Smooth muscle cell (in vitro differentiated cells): ENCODE data around the gene GMPR2. TPM values are rescaled to one million over a fixed set of nuclear protein-coding genes. Genes with fewer than 3 reads are reported as not detected.

Experiments used
- DNase-seq: peaks from one replicate; lab custom pipeline; 2025; ENCODE audit not compliant: unreplicated experiment; lab: John Stamatoyannopoulos, UW
- H2AFZ ChIP-seq: fragments of 200-600 bp; sonication (generic); 2 replicates; pipeline ENCODE4 v1.6.0; 2016; ENCODE audit warnings: antibody characterized with exemption, low read depth, mild to moderate bottlenecking
- H3F3A ChIP-seq: fragments of 200-600 bp; sonication (generic); 2 replicates; pipeline ENCODE4 v1.6.0; 2017; ENCODE audit warnings: antibody characterized with exemption, low read depth
- H3K27ac ChIP-seq: fragments of 200-600 bp; sonication (generic); 2 replicates; pipeline ENCODE4 v1.5.1; 2016; ENCODE audit warnings: low read depth, mild to moderate bottlenecking
- H3K27me3 ChIP-seq: fragments of 200-600 bp; sonication (generic); 2 replicates; pipeline ENCODE4 v1.6.1; 2016; ENCODE audit warnings: low read depth, mild to moderate bottlenecking
- H3K36me3 ChIP-seq: fragments of 200-600 bp; sonication (generic); 2 replicates; pipeline ENCODE4 v1.5.1; 2016; ENCODE audit warnings: low read depth
- H3K4me1 ChIP-seq: fragments of 200-600 bp; sonication (generic); 2 replicates; pipeline ENCODE4 v1.5.1; 2016; ENCODE audit warnings: low read depth
- H3K4me2 ChIP-seq: fragments of 200-600 bp; sonication (generic); 2 replicates; pipeline ENCODE4 v1.6.0; 2016; ENCODE audit warnings: mild to moderate bottlenecking
- H3K4me3 ChIP-seq: fragments of 200-600 bp; sonication (generic); 2 replicates; pipeline ENCODE4 v1.5.1; 2016; ENCODE audit warnings: mild to moderate bottlenecking
- H3K79me2 ChIP-seq: fragments of 200-600 bp; sonication (generic); 2 replicates; pipeline ENCODE4 v1.6.0; 2016; ENCODE audit warnings: low read depth, mild to moderate bottlenecking
- H3K9ac ChIP-seq: fragments of 200-600 bp; sonication (generic); 2 replicates; pipeline ENCODE4 v1.6.0; 2016; ENCODE audit warnings: low read depth
- H3K9me3 ChIP-seq: fragments of 200-600 bp; sonication (generic); replicated peaks from 2 replicates; pipeline ENCODE4 v1.5.1; 2016; ENCODE audit warnings: low read depth
- H4K20me1 ChIP-seq: fragments of 200-600 bp; sonication (generic); 2 replicates; pipeline ENCODE4 v1.6.0; 2016; ENCODE audit warnings: low read depth
- CTCF ChIP-seq: fragments of 200-600 bp; sonication (generic); IDR thresholded peaks from 2 replicates; pipeline ENCODE4 v1.5.1; 2017; ENCODE audit warnings: borderline replicate concordance, mild to moderate bottlenecking, antibody characterized with exemption; ENCODE audit not compliant: insufficient read depth, poor library complexity, severe bottlenecking
- WGBS: methylation state at CpG from one replicate; pipeline ENCODE4 v1.1.7; 2016; ENCODE audit warnings: low lambda C conversion rate; 5-methylcytosine and 5-hydroxymethylcytosine counted together
- polyA plus RNA-seq: library from polyadenylated mRNA; unstranded; fragments of >200 nt; fragmentation: Nextera tagmentation; extraction: Ambion mirVana; gene quantifications from 2 replicates; pipeline ENCODE4 v1.2.1, GENCODE V29; 2016
- total RNA-seq: library from RNA; depleted of rRNA; stranded (reverse); fragments of >200 nt; gene quantifications from 2 replicates; pipeline ENCODE4 v1.2.3, GENCODE V29; 2014

GMPR2 gene
- total and polyA plus RNA-seq, 2 experiments from 2014 or later = 43.4 to 65.0 TPM

GRCh38 chr14:24247422-24247821, 14.7 kb downstream of the GMPR2 start:
- Histone ChIP-seq H4K20me1 (no peaks in the 10 kb centered on the region), H3K79me2 (no peaks in the 10 kb centered on the region), H3K27ac (no peak overlapping the region), H3K9me3 (no peaks in the 10 kb centered on the region), H3K27me3 (no peaks in the 10 kb centered on the region), H3K4me3 (no peak overlapping the region), H3K4me2 (no peak overlapping the region), H3F3A (no peaks in the 10 kb centered on the region), H3K4me1 (peaks cover 4% of the 10 kb centered on the region), H3K9ac (no peak overlapping the region), H2AFZ (no peak overlapping the region), H3K36me3 (no peaks in the 10 kb centered on the region)
- no peak for DNase-seq
- WGBS = 87% methylated on average over 7 of the region's 7 CpGs
- TF ChIP-seq CTCF = no peak

GRCh38 chr14:24249230-24250021, 16.7 kb downstream of the GMPR2 start:
- 81% methylated on average over 13 of the region's 13 CpGs for WGBS
- H3K27me3 ChIP-seq = no peaks in the 10 kb centered on the region
- no peak overlapping the region for H3K4me3 ChIP-seq
- no peaks in the 10 kb centered on the region for H3F3A ChIP-seq
- no peaks in the 10 kb centered on the region for H4K20me1 ChIP-seq
- peaks cover 4% of the 10 kb centered on the region for H3K4me1 ChIP-seq
- H3K4me2 ChIP-seq = no peak overlapping the region
- no peaks in the 10 kb centered on the region for H3K36me3 ChIP-seq
- no peaks in the 10 kb centered on the region for H3K79me2 ChIP-seq
- DNase-seq = no peak
- H3K9ac ChIP-seq = no peak overlapping the region
- H2AFZ ChIP-seq = no peak overlapping the region
- no peak overlapping the region for H3K27ac ChIP-seq
- H3K9me3 ChIP-seq = no peaks in the 10 kb centered on the region
- TF ChIP-seq CTCF = no peak

DNA sequence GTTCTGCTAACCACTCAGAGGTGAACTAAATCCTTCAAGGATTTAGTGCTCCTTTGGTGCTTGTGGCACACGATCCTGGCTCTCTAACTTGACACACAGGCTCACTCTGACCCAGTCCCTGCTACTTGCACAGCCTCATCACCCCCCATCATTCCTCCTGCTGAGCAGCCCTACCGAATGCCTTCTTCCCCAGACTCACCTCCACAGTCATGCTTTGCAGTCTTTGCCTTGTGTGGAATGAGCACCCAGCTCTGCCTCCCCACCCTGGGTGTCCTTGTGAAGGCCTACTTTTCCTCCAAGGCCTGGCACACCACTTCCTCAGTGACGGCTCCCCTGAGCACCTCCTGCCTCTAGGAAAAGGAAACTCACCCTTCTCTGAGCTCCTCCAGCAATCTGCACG, 17.6 kb downstream of the GMPR2 start:
- Histone ChIP-seq H3K4me3 (no peak overlapping the region), H3F3A (no peaks in the 10 kb centered on the region), H3K27me3 (no peaks in the 10 kb centered on the region), H3K27ac (no peak overlapping the region), H3K79me2 (no peaks in the 10 kb centered on the region), H2AFZ (no peak overlapping the region), H3K36me3 (no peaks in the 10 kb centered on the region), H4K20me1 (no peaks in the 10 kb centered on the region), H3K4me2 (no peak overlapping the region), H3K4me1 (peaks cover 4% of the 10 kb centered on the region), H3K9ac (no peak overlapping the region), H3K9me3 (no peaks in the 10 kb centered on the region)
- TF ChIP-seq CTCF = no peak
- no peak for DNase-seq
- 77% methylated on average over 4 of the region's 4 CpGs for WGBS

GRCh38 chr14:24251880-24252288, 19.2 kb downstream of the GMPR2 start:
- Histone ChIP-seq H3K27ac (peak overlapping the region; percentile 90), H3K4me2 (peak overlapping the region; percentile 32), H3K27me3 (no peaks in the 10 kb centered on the region), H2AFZ (no peak overlapping the region), H3K4me3 (no peak overlapping the region), H3K9ac (peak overlapping the region; percentile 67), H3F3A (no peaks in the 10 kb centered on the region), H3K4me1 (peaks cover 4% of the 10 kb centered on the region), H3K36me3 (no peaks in the 10 kb centered on the region), H4K20me1 (no peaks in the 10 kb centered on the region), H3K79me2 (no peaks in the 10 kb centered on the region), H3K9me3 (no peaks in the 10 kb centered on the region)
- 59% methylated on average over 1 of the region's 1 CpG for whole genome bisulfite sequencing
- DNase-seq = no peak
- peak; percentile 11 for TF ChIP-seq CTCF
